Neural crest cell (in vitro differentiated cells): ENCODE measurements around the gene TRPM3. TPM values are rescaled to one million over a fixed set of nuclear protein-coding genes. Genes with fewer than 3 reads are reported as not detected.

Experiments used
- DNase-seq: peaks from one replicate; pipeline ENCODE4 v3.0.0; 2021; ENCODE audit warnings: low read depth, mixed read lengths, low spot score
- H3K27ac Mint-ChIP-seq: one replicate; pipeline ENCODE4 v1.8.0; 2021; ENCODE audit warnings: mild to moderate bottlenecking, mixed read lengths; ENCODE audit not compliant: unreplicated experiment
- H3K27me3 Mint-ChIP-seq: 2 replicates; pipeline ENCODE4 v1.8.0; 2021; ENCODE audit warnings: low read depth, mild to moderate bottlenecking, mixed read lengths
- H3K36me3 Mint-ChIP-seq: 2 replicates; pipeline ENCODE4 v1.8.0; 2021; ENCODE audit warnings: low read depth, mild to moderate bottlenecking, mixed read lengths
- H3K4me1 Mint-ChIP-seq: 2 replicates; pipeline ENCODE4 v1.8.0; 2021; ENCODE audit warnings: mixed read lengths
- H3K4me3 Mint-ChIP-seq: one replicate; pipeline ENCODE4 v1.8.0; 2021; ENCODE audit warnings: mild to moderate bottlenecking, mixed read lengths
- H3K9me3 Mint-ChIP-seq: 2 replicates; pipeline ENCODE4 v1.8.0; 2021; ENCODE audit warnings: mixed read lengths
- total RNA-seq: library from RNA; stranded (reverse); gene quantifications from 2 replicates; pipeline ENCODE4 v1.2.1, GENCODE V29; 2021
- TF ChIP-seq, protein P1 (sequence below): fragments of 200-600 bp; sonication (generic); conservative IDR thresholded peaks from 2 replicates; pipeline ENCODE4 v1.5.0; 2021; ENCODE audit warnings: antibody characterized with exemption, mild to moderate bottlenecking

TRPM3 gene
- total RNA-seq, 1 donor from 2014 or later: 1.4 TPM

- Mint-ChIP-seq H3K9me3 (peaks cover 2% of the 10 kb centered on the region), H3K36me3 (no peaks in the 10 kb centered on the region), H3K27me3 (no peaks in the 10 kb centered on the region), H3K4me3 (no peak overlapping the region), H3K4me1 (no peaks in the 10 kb centered on the region), H3K27ac (no peak overlapping the region)
- TF ChIP-seq, protein P1, sequence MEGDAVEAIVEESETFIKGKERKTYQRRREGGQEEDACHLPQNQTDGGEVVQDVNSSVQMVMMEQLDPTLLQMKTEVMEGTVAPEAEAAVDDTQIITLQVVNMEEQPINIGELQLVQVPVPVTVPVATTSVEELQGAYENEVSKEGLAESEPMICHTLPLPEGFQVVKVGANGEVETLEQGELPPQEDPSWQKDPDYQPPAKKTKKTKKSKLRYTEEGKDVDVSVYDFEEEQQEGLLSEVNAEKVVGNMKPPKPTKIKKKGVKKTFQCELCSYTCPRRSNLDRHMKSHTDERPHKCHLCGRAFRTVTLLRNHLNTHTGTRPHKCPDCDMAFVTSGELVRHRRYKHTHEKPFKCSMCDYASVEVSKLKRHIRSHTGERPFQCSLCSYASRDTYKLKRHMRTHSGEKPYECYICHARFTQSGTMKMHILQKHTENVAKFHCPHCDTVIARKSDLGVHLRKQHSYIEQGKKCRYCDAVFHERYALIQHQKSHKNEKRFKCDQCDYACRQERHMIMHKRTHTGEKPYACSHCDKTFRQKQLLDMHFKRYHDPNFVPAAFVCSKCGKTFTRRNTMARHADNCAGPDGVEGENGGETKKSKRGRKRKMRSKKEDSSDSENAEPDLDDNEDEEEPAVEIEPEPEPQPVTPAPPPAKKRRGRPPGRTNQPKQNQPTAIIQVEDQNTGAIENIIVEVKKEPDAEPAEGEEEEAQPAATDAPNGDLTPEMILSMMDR: no peak
- DNase-seq: no peak
Measured at GRCh38 chr9:70534471-70534870, 587.0 kb downstream of the TRPM3 start.

DNA sequence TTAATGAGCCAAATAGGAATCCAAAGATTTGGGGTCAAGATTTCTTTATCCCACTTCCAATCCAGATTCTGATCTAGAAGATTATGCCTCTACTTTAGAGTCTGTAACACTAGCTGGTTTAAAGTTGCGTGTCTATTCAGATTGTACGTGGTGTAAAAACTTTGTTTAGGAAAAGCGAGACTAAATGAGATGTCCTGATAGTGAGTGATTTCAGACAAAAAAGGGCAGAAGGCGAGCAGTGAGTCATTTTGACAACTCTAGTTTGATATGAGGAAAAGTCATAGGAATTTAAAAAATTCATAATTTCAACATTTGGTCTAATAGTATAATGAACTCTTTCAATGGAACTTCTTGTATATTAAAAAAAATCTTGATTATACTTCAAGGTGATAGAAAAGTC, 587.4 kb downstream of the TRPM3 start:
- TF ChIP-seq, protein P1: no peak
- H3K4me3 Mint-ChIP-seq: no peak overlapping the region
- no peaks in the 10 kb centered on the region for H3K4me1 Mint-ChIP-seq
- H3K9me3 Mint-ChIP-seq: peaks cover 2% of the 10 kb centered on the region
- no peaks in the 10 kb centered on the region for H3K27me3 Mint-ChIP-seq
- DNase-seq: no peak
- H3K36me3 Mint-ChIP-seq: no peaks in the 10 kb centered on the region
- H3K27ac Mint-ChIP-seq: no peak overlapping the region

- H3K27me3 Mint-ChIP-seq: no peaks in the 10 kb centered on the region
- H3K4me3 Mint-ChIP-seq: no peak overlapping the region
- DNase-seq: no peak
- TF ChIP-seq, protein P1: no peak
- H3K9me3 Mint-ChIP-seq: peaks cover 2% of the 10 kb centered on the region
- no peaks in the 10 kb centered on the region for H3K4me1 Mint-ChIP-seq
- no peak overlapping the region for H3K27ac Mint-ChIP-seq
- no peaks in the 10 kb centered on the region for H3K36me3 Mint-ChIP-seq
Measured at GRCh38 chr9:70533492-70533891, 587.9 kb downstream of the TRPM3 start.

DNA sequence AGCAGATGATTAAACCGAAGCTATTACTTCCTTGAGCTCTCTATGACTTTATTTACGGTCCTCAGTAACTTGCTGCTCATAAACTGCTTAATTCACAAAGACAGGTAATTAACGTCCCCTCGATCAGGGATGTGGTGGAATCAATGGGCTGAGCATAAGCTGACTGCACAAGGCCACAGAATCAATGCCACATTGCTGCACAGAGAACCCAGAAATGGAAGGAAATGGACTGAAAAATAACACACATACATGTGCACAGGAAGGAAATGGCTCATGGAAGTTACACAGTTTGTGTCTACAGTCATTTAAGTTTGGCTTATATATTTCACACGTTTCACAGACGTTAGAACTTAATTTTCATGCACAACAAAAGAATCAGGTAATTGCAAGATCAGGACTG, 588.7 kb downstream of the TRPM3 start:
- Mint-ChIP-seq H3K4me3 (no peak overlapping the region), H3K9me3 (peaks cover 2% of the 10 kb centered on the region), H3K27me3 (no peaks in the 10 kb centered on the region), H3K4me1 (no peaks in the 10 kb centered on the region), H3K36me3 (no peaks in the 10 kb centered on the region), H3K27ac (no peak overlapping the region)
- DNase-seq: no peak
- TF ChIP-seq, protein P1: no peak

DNA sequence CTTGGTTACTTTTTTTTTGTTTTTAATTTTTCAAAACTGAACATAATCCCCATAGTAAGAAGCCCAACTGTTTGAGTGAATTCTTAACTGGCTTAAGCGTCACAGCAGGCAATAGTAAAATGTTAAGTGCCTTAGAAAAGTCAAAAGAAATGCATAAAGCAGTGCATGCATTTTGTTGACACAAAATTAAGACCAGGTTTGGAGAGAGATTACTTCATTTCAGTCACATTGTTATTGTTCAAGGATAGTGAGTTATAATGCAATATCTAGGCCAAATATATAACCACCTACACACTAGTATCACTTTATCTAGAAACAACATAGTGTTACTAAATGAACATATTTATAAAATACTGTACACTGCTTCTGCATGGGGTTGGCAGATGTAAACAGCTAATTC, 590.1 kb downstream of the TRPM3 start:
- Mint-ChIP-seq H3K9me3 (no peaks in the 10 kb centered on the region), H3K4me1 (no peaks in the 10 kb centered on the region), H3K4me3 (no peak overlapping the region), H3K27ac (no peak overlapping the region), H3K27me3 (no peaks in the 10 kb centered on the region), H3K36me3 (no peaks in the 10 kb centered on the region)
- no peak for DNase-seq
- TF ChIP-seq, protein P1: no peak

DNA sequence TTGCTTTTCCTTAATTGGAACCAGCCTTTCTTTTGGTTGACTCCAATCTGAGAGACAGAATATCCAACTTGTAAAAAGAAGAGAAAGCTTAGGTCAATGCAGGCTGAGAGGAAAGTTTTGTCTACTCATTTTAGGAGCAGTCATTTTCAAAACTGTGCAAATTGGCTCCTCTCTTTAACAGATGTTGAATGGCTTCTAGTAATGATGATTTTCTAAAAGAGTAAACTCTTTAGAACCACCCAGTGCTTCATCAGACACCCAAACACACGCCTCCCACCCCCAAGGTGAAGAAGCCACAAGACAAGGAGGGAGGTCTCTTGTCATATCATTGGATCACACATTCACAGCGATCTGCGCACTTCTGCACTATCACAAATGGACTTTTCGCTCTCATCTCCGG, 590.7 kb downstream of the TRPM3 start:
- Mint-ChIP-seq H3K27ac (no peak overlapping the region), H3K9me3 (no peaks in the 10 kb centered on the region), H3K36me3 (no peaks in the 10 kb centered on the region), H3K4me3 (no peak overlapping the region), H3K27me3 (no peaks in the 10 kb centered on the region), H3K4me1 (no peaks in the 10 kb centered on the region)
- no peak for DNase-seq
- TF ChIP-seq, protein P1: no peak
